ENCODE data around the gene RIOK2.

Gene RIOK2

DNA sequence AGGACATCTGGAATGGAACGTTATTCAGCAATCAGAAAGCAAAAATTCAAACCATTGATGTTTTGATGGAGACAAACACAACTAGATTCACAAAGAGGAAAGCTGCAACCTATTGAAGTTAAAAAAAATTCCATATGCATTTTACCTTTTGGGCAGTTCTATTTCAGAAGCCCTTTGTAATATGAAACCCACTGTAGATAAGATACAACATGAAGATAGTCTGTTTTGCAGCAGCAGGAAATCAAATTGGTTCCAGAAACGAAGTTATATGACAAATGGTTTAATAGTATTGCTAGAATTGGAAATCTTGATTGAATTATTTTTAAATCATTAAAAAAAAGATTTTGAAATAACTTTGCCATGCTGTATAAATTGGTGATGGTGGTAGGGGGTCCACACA lies 41.5 kb downstream of the RIOK2 start:
- TF ChIP-seq POLR2AphosphoS5 (IDR thresholded peaks at IDR 0.05; ENCODE audit: low read depth, low read length): no peak
- TF ChIP-seq SIN3A (IDR thresholded peaks at IDR 0.05; ENCODE audit: borderline replicate concordance, insufficient read depth, low read length): no peak
- TF ChIP-seq FOXP2 (optimal IDR thresholded peaks at IDR 0.05; ENCODE audit: borderline replicate concordance, extremely low read depth, extremely low read length, insufficient read depth): no peak
- TF ChIP-seq TAF1 (IDR thresholded peaks at IDR 0.05; ENCODE audit: borderline replicate concordance, insufficient read depth, low read length): no peak
- TF ChIP-seq, protein P1, sequence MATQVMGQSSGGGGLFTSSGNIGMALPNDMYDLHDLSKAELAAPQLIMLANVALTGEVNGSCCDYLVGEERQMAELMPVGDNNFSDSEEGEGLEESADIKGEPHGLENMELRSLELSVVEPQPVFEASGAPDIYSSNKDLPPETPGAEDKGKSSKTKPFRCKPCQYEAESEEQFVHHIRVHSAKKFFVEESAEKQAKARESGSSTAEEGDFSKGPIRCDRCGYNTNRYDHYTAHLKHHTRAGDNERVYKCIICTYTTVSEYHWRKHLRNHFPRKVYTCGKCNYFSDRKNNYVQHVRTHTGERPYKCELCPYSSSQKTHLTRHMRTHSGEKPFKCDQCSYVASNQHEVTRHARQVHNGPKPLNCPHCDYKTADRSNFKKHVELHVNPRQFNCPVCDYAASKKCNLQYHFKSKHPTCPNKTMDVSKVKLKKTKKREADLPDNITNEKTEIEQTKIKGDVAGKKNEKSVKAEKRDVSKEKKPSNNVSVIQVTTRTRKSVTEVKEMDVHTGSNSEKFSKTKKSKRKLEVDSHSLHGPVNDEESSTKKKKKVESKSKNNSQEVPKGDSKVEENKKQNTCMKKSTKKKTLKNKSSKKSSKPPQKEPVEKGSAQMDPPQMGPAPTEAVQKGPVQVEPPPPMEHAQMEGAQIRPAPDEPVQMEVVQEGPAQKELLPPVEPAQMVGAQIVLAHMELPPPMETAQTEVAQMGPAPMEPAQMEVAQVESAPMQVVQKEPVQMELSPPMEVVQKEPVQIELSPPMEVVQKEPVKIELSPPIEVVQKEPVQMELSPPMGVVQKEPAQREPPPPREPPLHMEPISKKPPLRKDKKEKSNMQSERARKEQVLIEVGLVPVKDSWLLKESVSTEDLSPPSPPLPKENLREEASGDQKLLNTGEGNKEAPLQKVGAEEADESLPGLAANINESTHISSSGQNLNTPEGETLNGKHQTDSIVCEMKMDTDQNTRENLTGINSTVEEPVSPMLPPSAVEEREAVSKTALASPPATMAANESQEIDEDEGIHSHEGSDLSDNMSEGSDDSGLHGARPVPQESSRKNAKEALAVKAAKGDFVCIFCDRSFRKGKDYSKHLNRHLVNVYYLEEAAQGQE (IDR thresholded peaks at IDR 0.05; ENCODE audit: insufficient read depth in 1 of 2, low read depth in 2 of 2, low read length in 2 of 2): no peak

DNA sequence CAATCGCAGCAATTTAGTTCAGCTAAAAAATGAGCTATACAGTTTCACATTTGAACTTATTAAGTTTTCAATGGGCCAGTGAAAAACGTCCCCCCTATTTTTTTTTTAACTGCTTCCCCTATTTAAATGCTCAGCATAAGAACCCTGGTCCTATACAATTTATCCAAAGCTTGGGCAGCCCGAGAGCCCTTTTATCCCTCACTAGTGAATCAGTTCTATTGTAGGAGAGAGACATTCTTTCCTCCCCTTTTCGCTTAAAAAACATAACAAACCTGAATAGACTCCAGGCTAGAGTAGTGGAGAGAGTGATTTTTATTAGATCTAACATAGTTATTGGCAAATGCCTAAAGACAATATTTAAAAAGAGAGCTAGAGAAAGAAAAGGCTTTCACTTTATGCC lies 42.0 kb downstream of the RIOK2 start:
- TF ChIP-seq TAF1 (IDR thresholded peaks at IDR 0.05; ENCODE audit: borderline replicate concordance, insufficient read depth, low read length) (no peak), FOXP2 (optimal IDR thresholded peaks at IDR 0.05; ENCODE audit: borderline replicate concordance, extremely low read depth, extremely low read length, insufficient read depth) (no peak), SIN3A (IDR thresholded peaks at IDR 0.05; ENCODE audit: borderline replicate concordance, insufficient read depth, low read length) (no peak), POLR2AphosphoS5 (IDR thresholded peaks at IDR 0.05; ENCODE audit: low read depth, low read length) (no peak)
- TF ChIP-seq, protein P1 (IDR thresholded peaks at IDR 0.05; ENCODE audit: insufficient read depth in 1 of 2, low read depth in 2 of 2, low read length in 2 of 2): no peak

DNA sequence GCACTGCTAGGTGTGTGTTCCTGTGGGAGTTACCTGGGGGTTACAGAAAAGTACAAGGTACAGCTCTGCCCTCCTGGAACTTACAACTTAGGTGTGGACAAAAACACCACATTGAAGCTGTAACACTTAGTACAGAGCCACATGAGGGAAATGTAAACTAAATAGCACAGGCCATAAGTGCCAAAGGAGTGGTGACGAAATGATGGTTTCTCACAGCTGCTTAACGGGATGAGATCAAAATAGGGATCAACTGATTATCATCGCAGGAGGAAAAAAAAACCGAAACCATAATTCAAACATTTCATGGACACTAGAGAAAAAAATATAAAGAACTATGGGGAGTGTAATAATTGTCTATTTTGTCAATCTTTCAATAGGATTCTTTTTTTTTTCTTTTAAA lies 46.6 kb downstream of the RIOK2 start:
- TF ChIP-seq, protein P1 (IDR thresholded peaks at IDR 0.05; ENCODE audit: insufficient read depth in 1 of 2, low read depth in 2 of 2, low read length in 2 of 2): no peak
- TF ChIP-seq POLR2AphosphoS5 (IDR thresholded peaks at IDR 0.05; ENCODE audit: low read depth, low read length) (no peak), TAF1 (IDR thresholded peaks at IDR 0.05; ENCODE audit: borderline replicate concordance, insufficient read depth, low read length) (no peak), FOXP2 (optimal IDR thresholded peaks at IDR 0.05; ENCODE audit: borderline replicate concordance, extremely low read depth, extremely low read length, insufficient read depth) (no peak), SIN3A (IDR thresholded peaks at IDR 0.05; ENCODE audit: borderline replicate concordance, insufficient read depth, low read length) (no peak)

DNA sequence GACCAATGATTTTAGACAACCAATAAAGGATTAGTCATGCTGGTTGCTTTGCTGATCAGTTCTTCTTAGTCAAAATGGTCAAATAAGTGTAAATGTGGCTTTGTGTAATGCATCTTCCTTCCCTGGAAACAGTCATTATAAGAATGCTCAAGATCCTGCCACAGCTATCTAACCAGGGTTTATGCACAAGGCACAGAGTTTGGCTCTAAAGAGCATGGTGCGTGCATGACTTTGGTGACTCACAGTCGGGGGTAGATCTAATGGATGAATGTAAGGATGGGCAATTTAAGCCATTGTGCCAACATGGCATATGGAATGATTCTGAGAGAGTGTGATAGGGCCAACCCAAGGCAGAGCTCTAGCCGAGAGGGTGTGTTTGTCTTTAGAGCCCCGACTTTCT lies 47.2 kb downstream of the RIOK2 start:
- TF ChIP-seq FOXP2 (optimal IDR thresholded peaks at IDR 0.05; ENCODE audit: borderline replicate concordance, extremely low read depth, extremely low read length, insufficient read depth): no peak
- TF ChIP-seq, protein P1 (IDR thresholded peaks at IDR 0.05; ENCODE audit: insufficient read depth in 1 of 2, low read depth in 2 of 2, low read length in 2 of 2): no peak
- no peak for TF ChIP-seq SIN3A (IDR thresholded peaks at IDR 0.05; ENCODE audit: borderline replicate concordance, insufficient read depth, low read length)
- no peak for TF ChIP-seq TAF1 (IDR thresholded peaks at IDR 0.05; ENCODE audit: borderline replicate concordance, insufficient read depth, low read length)
- TF ChIP-seq POLR2AphosphoS5 (IDR thresholded peaks at IDR 0.05; ENCODE audit: low read depth, low read length): no peak

DNA sequence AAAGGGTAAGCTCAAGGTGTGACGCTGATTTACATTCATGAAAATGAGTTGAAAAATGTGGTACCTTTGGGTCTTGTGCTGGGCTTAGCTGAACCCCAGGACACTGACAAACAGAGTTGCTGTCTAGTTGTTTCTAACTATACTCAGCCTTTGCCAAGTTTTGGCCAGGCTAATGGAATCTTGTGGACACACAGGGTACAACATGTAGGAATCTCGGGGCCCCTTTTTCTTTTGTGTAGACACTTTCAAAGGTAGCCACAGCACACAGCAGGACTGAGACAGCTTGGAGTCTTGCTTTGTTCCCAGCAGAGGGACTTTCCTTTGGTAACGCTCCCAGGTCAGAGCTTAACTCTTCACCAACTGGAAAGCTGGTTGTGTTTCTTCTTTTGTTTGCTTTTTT lies 48.4 kb downstream of the RIOK2 start:
- no peak for TF ChIP-seq POLR2AphosphoS5 (IDR thresholded peaks at IDR 0.05; ENCODE audit: low read depth, low read length)
- no peak for TF ChIP-seq FOXP2 (optimal IDR thresholded peaks at IDR 0.05; ENCODE audit: borderline replicate concordance, extremely low read depth, extremely low read length, insufficient read depth)
- no peak for TF ChIP-seq TAF1 (IDR thresholded peaks at IDR 0.05; ENCODE audit: borderline replicate concordance, insufficient read depth, low read length)
- TF ChIP-seq, protein P1 (IDR thresholded peaks at IDR 0.05; ENCODE audit: insufficient read depth in 1 of 2, low read depth in 2 of 2, low read length in 2 of 2): no peak
- TF ChIP-seq SIN3A (IDR thresholded peaks at IDR 0.05; ENCODE audit: borderline replicate concordance, insufficient read depth, low read length): no peak

All from PFSK-1 (cell line).